GM21723 (cell line): ENCODE measurements around the gene SDK2.
A peak's percentile ranks its signal among the peaks of the same experiment; 100 is the strongest.

Source experiments
- ATAC-seq: cut with Tn5 transposase; IDR thresholded peaks from one replicate; pipeline ENCODE4 v1.9.1; 2021; ENCODE audit warnings: mild to moderate bottlenecking, moderate library complexity; ENCODE audit not compliant: unreplicated experiment

SDK2 gene

DNA sequence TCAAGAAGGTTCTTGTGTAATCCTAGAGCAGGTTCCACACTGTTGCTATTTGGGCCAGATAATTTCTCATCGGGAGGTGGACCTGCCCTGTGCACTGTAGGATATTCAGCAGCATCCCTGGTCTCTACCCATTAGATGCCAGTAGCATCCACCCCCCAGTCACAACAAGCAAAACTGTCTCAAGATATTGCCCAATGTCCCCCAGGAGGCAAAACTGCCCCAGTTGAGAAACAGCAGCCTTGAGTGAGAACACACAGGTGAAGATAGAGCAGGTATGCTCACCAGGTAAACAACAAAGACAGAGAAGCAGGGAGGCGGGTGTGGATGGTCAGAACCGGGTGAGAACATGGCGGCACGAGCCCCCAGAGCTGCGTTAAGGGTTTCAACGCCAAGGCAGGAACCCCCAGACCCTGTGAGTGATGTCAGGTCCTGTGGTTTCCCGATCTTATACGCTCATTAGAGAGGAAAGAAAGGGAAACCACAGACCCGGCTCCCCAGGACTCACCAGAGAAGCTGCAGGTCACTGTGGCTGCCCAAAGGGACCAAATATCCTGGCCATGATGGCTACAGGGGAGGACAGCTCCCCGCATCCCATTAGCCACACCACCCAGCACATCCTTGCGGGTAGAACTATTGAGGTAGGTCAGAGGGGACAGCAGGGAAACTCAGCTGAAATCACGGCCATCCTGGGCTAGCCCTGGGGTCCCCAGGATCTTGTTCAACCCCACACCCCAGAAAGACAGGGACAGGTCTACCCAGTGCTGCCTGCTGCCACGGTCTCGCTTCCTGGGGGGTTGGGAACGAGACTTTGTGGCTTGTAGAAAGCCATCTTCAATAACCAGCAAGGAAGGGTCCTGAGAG lies 353.6 kb downstream of the SDK2 start:
- peak; percentile 42 for ATAC-seq

DNA sequence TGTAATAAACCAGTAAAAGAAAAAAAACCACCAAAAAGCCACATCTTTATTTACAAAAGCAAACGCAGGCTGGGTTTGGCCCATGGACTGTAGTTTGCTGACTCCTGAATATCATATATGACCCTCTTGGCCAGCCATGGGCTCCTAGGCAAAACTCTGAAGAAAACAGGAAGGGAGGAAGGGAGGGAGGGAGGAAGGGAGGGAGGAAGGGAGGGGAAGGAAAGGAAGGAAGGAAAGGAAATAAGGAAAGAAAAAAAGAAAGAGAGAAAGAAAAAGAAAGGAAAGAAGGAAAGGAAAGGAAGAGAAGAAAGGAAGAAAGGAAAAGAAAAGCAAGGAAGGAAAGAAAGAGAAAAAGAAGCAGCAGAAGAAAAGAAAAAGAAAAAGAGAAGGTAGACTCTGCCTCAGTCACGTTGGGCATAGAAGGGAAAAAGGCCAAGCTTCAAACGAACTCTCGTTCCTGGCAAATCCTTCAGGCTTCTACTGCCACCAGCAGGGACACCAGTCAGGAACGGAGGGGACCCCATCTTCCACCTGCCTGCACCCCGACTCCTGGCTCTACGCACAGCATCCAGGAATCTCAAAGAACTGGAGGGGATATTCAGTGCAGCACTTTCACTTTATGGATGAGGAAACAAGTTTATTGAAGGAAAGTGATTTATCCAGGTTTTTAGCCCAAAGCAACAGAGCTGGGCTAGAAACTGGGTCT lies 354.5 kb downstream of the SDK2 start:
- ATAC-seq = no peak

DNA sequence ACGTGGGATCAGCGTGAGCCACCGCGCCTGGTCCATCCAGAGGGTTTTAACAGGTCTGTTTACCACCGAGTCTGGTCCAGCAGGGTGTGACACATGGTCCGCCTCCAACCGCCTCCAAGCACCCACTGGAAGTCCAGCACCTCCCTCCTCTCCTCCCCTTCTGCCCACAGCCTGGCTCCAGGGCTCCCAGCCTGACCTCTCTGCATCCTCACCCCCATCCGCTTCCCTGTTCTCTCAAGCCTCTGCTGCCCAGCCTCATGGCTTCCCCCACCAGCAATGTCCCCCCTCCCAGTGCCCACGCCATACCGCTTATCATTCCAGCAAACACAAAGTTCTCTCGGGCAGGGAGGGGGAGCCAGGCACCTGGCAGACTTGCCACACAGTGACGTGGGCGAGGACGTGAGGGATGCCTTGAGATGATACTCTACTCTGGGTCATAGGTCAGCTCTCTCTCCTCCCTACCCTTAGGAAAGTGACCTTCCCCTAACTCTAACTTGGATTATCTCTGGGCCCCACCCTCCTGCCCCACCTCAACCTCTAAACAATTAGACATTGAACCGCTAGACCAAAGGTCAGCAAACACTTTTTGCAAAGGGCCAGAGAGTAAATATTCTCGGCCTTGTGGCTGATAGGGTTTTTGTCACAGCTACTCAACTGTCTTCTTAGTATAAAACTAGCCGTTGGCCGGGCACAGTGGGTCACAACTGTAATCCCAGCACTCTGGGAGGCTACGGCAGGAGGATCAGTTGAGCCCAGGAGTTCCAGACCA lies 355.5 kb downstream of the SDK2 start:
- no peak for ATAC-seq

GRCh38 chr17:73286863-73287296 lies 357.4 kb downstream of the SDK2 start:
- ATAC-seq = no peak

DNA sequence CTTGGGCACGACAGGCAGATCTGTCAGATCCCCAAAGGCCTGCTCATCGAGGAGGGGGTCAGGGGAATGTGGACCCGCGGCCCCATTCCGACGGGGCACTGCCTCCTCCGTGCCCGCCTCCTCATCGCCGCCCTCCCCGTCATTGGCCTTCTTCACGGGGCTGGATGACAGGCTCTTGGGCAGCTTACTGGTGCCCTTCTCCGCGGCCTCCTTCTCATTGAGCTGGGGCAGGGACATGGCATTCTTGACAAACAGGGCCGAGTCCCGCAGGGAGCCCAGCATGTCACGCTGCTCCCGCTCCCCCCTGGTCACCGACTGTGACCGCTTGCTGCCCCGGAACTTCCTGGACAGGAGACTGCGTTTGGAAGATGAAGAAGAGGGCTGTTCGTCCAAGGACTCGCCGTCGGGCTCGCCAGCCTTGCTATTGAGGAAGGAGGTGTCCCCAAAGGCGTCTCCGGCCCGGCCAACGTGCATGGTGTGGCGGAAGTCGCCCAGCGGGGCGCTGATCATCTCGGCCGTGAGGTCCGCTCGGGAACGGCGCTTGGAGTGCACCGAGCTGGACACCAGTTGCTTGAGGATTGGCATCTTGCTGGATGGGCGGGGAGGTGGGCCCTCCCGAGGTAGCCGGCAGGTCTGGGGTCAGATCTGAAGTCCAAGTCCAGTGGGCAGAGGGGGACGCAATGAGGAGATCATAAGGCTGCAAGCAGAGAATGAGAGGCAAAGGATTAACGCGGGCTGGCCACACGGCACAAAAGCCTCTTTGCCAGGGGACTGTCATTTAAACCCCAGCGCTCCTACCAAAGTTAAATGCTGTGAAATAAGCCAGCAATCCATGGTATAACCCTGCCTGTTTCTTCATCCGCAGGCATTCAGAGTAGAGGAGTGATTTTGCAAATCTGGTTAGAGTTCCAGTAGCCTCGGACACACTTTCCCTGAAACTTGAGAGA lies 358.1 kb downstream of the SDK2 start:
- no peak for ATAC-seq

GRCh38 chr17:73285603-73285908 lies 358.7 kb downstream of the SDK2 start:
- ATAC-seq = no peak

DNA sequence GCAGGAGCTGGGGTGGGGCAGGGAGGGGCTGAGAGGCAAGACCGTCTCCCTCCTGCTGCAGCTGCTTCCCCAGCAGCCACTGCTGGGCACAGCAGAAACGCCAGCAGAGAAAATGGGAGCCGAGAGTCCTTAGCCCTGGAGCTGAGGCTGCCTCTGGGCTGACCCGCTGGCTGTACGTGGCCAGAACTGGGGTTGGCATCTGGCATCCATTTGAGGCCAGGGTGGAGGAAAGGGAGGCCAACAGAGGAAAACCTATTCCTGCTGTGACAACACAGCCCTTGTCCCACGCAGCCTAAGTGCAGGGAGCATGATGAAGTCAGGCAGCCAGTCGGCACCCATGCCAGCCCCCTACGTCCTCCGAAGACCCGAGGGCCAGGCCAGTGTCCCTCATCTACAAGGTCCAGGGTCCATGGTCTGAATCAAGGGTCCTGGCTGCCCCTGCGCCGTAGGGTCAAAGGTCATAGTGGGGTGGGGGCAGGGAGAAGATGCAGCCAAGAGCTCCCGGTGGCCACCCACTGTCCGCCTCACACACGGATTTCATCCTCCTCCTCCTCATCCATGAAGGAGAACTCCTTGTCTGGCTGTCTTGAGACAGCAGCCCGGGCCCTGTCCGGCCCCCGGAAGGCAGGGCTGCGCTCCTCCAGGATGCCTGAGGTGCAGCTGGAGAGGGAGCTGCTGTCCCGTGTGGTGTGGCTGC lies 359.2 kb downstream of the SDK2 start:
- no peak for ATAC-seq
